ENCODE results near the gene IBA57.

Gene IBA57

GRCh38 chr1:228122921-228123441 lies 42.6 kb upstream of the IBA57 start:
- TF ChIP-seq ESRRG (CRISPR knock-in tag; IDR thresholded peaks at IDR 0.05): no peak
- no peak for TF ChIP-seq SNAI2 (CRISPR knock-in tag; IDR thresholded peaks at IDR 0.05)
- TF ChIP-seq ZNF70 (CRISPR knock-in tag; IDR thresholded peaks at IDR 0.05): no peak
- no peak for TF ChIP-seq OSR1 (CRISPR knock-in tag; IDR thresholded peaks at IDR 0.05)
- TF ChIP-seq PPARA (CRISPR knock-in tag; IDR thresholded peaks at IDR 0.05; ENCODE audit: borderline replicate concordance): no peak
- no peak for TF ChIP-seq ZNF8 (CRISPR knock-in tag; IDR thresholded peaks at IDR 0.05)
- TF ChIP-seq CREB5 (CRISPR knock-in tag; IDR thresholded peaks at IDR 0.05; ENCODE audit: low read depth): no peak
- no peak for TF ChIP-seq ZFP3 (CRISPR knock-in tag; IDR thresholded peaks at IDR 0.05)
- no peak for TF ChIP-seq TOX (CRISPR knock-in tag; IDR thresholded peaks at IDR 0.05; ENCODE audit: borderline replicate concordance)
- TF ChIP-seq ZNF565 (CRISPR knock-in tag; conservative IDR thresholded peaks at IDR 0.05; ENCODE audit: low read depth): no peak
- no peak for TF ChIP-seq BACH2 (CRISPR knock-in tag; IDR thresholded peaks at IDR 0.05; ENCODE audit: borderline replicate concordance)
- no peak for ATAC-seq

GRCh38 chr1:228123505-228123904 lies 42.1 kb upstream of the IBA57 start:
- TF ChIP-seq ARNTL (CRISPR knock-in tag; IDR thresholded peaks at IDR 0.05; ENCODE audit: borderline replicate concordance, low read depth): no peak
- no peak for TF ChIP-seq RARB (CRISPR knock-in tag; IDR thresholded peaks at IDR 0.05)
- TF ChIP-seq, protein P1, sequence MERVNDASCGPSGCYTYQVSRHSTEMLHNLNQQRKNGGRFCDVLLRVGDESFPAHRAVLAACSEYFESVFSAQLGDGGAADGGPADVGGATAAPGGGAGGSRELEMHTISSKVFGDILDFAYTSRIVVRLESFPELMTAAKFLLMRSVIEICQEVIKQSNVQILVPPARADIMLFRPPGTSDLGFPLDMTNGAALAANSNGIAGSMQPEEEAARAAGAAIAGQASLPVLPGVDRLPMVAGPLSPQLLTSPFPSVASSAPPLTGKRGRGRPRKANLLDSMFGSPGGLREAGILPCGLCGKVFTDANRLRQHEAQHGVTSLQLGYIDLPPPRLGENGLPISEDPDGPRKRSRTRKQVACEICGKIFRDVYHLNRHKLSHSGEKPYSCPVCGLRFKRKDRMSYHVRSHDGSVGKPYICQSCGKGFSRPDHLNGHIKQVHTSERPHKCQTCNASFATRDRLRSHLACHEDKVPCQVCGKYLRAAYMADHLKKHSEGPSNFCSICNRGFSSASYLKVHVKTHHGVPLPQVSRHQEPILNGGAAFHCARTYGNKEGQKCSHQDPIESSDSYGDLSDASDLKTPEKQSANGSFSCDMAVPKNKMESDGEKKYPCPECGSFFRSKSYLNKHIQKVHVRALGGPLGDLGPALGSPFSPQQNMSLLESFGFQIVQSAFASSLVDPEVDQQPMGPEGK (CRISPR knock-in tag; IDR thresholded peaks at IDR 0.05; ENCODE audit: borderline replicate concordance): no peak
- no peak for TF ChIP-seq ZNF8 (CRISPR knock-in tag; IDR thresholded peaks at IDR 0.05)
- TF ChIP-seq SNAI2 (CRISPR knock-in tag; IDR thresholded peaks at IDR 0.05): no peak
- ATAC-seq: no peak

DNA sequence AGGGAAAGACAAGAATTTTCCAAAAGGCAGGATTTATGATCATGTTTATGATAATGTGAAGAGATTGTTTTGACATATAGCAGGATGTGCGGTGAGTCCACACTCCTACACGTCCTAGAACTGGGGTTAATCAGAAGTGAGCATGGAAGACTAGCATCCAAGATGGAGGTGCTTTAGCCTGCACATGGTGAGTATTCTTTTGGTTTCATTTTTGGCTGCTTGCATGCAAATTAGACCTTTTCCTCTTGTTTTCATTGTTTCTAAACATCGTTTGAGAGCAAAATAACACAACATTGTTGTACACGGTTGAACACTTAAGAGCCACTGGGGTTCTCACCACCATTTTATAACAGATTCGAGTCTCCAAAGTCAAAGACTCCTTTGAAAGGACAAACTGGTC lies 40.4 kb upstream of the IBA57 start:
- no peak for TF ChIP-seq ZFP30 (CRISPR knock-in tag; IDR thresholded peaks at IDR 0.05)

DNA sequence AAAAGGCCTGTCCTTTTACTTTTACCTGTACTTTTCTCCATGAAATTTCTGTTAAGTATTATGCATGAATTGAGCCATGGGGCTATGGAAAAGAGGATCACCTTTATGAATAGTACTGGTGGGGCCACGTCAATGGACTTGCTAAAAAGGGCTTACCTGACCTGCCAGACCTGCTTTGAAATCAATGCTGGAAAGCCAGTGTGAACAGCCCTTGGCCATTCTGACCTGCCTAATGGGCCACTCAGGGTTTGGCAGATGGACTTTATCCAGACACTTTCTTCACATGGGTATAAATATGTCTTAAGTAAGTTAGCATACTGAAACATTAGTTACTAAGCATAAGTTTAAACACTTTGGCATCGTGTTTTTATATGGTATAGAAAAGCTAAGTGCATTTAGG lies 33.8 kb upstream of the IBA57 start:
- TF ChIP-seq BACH2 (CRISPR knock-in tag; IDR thresholded peaks at IDR 0.05; ENCODE audit: borderline replicate concordance) (no peak), SNAI2 (CRISPR knock-in tag; IDR thresholded peaks at IDR 0.05) (no peak), CSRNP3 (CRISPR knock-in tag; IDR thresholded peaks at IDR 0.05) (no peak), TOX (CRISPR knock-in tag; IDR thresholded peaks at IDR 0.05; ENCODE audit: borderline replicate concordance) (no peak), ISL1 (CRISPR knock-in tag; IDR thresholded peaks at IDR 0.05) (no peak), OSR1 (CRISPR knock-in tag; IDR thresholded peaks at IDR 0.05) (no peak), ZNF8 (CRISPR knock-in tag; IDR thresholded peaks at IDR 0.05) (no peak), PPARA (CRISPR knock-in tag; IDR thresholded peaks at IDR 0.05; ENCODE audit: borderline replicate concordance) (no peak), ZFP3 (CRISPR knock-in tag; IDR thresholded peaks at IDR 0.05) (no peak), CREB5 (CRISPR knock-in tag; IDR thresholded peaks at IDR 0.05; ENCODE audit: low read depth) (no peak), ZFP30 (CRISPR knock-in tag; IDR thresholded peaks at IDR 0.05) (no peak), ZNF70 (CRISPR knock-in tag; IDR thresholded peaks at IDR 0.05) (no peak), ZC3H10 (CRISPR knock-in tag; IDR thresholded peaks at IDR 0.05) (no peak), RARB (CRISPR knock-in tag; IDR thresholded peaks at IDR 0.05) (no peak)
- TF ChIP-seq, protein P1 (CRISPR knock-in tag; IDR thresholded peaks at IDR 0.05; ENCODE audit: borderline replicate concordance): no peak
- TF ChIP-seq, protein P2, sequence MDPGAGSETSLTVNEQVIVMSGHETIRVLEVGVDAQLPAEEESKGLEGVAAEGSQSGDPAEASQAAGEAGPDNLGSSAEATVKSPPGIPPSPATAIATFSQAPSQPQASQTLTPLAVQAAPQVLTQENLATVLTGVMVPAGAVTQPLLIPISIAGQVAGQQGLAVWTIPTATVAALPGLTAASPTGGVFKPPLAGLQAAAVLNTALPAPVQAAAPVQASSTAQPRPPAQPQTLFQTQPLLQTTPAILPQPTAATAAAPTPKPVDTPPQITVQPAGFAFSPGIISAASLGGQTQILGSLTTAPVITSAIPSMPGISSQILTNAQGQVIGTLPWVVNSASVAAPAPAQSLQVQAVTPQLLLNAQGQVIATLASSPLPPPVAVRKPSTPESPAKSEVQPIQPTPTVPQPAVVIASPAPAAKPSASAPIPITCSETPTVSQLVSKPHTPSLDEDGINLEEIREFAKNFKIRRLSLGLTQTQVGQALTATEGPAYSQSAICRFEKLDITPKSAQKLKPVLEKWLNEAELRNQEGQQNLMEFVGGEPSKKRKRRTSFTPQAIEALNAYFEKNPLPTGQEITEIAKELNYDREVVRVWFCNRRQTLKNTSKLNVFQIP (CRISPR knock-in tag; IDR thresholded peaks at IDR 0.05; ENCODE audit: borderline replicate concordance, low read depth): no peak
- ATAC-seq: no peak

More for the DNA sequence above, 40.4 kb upstream of the IBA57 start:
- ATAC-seq: no peak
